Measurements from ENCODE around the gene CADPS2.

DNA sequence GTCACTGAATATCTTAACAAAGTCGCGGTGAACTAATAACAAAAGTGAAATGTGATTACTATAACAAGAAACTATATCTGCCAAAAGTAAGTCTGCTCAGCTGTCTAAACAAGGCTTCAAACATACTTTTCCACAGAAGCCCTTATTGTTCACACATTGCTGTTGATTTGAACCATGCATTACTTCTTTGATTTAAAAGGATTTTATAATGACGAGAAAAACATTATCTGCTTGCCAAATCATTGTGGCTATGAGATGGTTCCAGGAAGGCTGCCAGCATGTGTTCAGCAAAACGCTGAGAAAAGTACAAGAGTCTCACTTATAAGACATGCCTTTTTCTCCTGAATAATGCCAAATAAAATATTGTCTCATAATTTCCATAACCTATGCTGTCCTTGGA lies 211.8 kb downstream of the CADPS2 start:
- TF ChIP-seq, protein P1, sequence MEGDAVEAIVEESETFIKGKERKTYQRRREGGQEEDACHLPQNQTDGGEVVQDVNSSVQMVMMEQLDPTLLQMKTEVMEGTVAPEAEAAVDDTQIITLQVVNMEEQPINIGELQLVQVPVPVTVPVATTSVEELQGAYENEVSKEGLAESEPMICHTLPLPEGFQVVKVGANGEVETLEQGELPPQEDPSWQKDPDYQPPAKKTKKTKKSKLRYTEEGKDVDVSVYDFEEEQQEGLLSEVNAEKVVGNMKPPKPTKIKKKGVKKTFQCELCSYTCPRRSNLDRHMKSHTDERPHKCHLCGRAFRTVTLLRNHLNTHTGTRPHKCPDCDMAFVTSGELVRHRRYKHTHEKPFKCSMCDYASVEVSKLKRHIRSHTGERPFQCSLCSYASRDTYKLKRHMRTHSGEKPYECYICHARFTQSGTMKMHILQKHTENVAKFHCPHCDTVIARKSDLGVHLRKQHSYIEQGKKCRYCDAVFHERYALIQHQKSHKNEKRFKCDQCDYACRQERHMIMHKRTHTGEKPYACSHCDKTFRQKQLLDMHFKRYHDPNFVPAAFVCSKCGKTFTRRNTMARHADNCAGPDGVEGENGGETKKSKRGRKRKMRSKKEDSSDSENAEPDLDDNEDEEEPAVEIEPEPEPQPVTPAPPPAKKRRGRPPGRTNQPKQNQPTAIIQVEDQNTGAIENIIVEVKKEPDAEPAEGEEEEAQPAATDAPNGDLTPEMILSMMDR (IDR thresholded peaks at IDR 0.05): no peak
- TF ChIP-seq EZH2 (IDR thresholded peaks at IDR 0.05; ENCODE audit: borderline replicate concordance, insufficient read depth, low read depth, low read length, poor library complexity, severe bottlenecking): no peak
